Measurements from ENCODE around the gene ARHGEF19.
"Not testable (repeated sequence)": the region's sequence is repeated elsewhere in the genome, so short reads cannot be mapped to it uniquely, and the experiment has no call there.

ARHGEF19 gene

DNA sequence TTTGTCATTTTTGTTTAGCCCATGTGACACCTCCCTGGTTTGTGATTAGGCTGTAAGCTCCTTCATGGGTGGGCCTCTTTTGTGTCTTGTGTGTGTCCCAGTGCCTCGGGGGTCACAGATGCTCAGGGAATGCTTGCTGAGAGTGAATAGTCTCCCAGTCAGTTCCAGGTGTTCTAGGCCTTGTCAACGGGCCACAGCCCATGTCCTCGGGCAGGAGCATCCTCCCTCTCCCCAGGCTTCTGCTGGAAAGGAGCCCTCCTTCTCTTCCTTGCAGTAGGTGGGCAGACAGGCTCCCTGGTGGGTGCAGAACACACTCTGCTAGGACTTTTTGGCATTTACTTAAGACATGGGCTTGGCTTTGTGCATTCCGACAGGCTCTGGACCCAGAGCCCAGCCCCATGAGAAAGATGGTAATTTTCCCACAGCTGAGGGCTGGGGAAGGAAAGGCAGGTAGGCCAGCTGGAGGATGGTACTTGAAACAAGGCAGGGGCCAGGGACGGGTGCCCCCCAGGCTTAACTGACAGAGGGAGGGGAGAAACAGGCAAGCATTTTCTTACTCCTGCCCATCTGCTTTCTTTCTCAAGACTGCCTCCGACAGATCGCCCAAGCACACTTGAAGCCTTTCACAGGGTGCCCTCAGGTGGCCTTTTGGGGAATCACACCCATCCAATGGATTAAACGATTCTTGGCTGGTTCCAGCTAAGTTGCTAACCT, 31.6 kb upstream of the ARHGEF19 start:
- DNase-seq: peak; percentile 77

- DNase-seq: no peak
These were observed 30.8 kb upstream of the ARHGEF19 start for GRCh38 chr1:16243215-16243610.

- no peak for DNase-seq
These were observed 30.2 kb upstream of the ARHGEF19 start for GRCh38 chr1:16242556-16243214.

DNA sequence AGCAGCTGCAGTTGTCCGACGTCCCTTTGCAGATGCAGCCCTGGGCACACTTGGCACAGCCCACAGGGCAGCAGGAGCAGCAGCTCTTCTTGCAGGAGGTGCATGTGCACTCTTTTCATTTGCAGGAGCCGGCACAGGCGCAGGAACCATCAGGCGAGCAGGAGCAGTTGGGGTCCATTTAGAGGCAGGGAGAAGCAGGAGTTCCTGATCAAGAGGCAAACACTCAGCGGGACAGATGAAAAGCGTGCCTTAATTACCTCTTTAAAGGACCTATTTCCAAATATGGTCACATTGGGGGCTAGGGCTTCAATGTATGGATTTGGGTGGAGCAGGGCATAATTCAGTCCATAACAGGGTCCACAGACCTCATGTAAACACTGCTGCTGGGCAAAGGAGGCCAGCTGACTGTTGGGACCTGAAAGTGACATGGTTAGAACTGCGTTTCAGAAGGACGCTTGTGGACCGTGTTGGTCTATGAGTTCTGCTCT, 28.8 kb upstream of the ARHGEF19 start:
- DNase-seq: no peak

GRCh38 chr1:16239972-16240491, 27.6 kb upstream of the ARHGEF19 start:
- DNase-seq: no peak

- no peak for DNase-seq
These were observed 24.9 kb upstream of the ARHGEF19 start for GRCh38 chr1:16237343-16237830.

GRCh38 chr1:16236511-16237342, 24.3 kb upstream of the ARHGEF19 start, which contains the start of gene CPLANE2:
TSS of gene CPLANE2 (minus strand) at chr1:16237183. CDS start at chr1:16236742, 441 bp downstream.
- peak; percentile 83 to 91 for DNase-seq

- peak; percentile 17 to 25 for DNase-seq
These were observed 23.6 kb upstream of the ARHGEF19 start for GRCh38 chr1:16235944-16236510.

GRCh38 chr1:16235347-16235746, 22.9 kb upstream of the ARHGEF19 start:
- no peak for DNase-seq

- no peak for DNase-seq
These were observed 21.0 kb upstream of the ARHGEF19 start for GRCh38 chr1:16233431-16233830.

DNA sequence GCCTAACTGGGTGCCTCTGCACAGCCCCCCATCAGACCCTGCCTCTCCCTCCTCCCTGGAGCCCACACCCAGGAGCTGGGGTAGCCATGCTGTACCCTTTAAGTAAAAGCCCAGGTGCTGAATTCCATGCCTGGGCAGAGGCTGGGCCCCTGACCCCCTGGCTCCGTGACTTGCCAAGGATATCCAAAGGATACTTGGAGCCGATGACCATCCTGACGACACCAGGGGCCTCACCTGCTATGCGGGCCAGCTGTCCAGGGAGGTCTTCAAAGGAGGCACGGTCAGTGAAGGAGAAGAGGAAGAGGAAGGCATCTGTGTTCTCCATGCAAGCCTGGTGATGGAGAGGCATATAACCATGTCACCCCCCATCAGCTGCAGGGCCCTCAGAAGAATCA, 19.9 kb upstream of the ARHGEF19 start:
- DNase-seq: no peak

GRCh38 chr1:16231331-16232315, 19.2 kb upstream of the ARHGEF19 start:
- no peak for DNase-seq

DNA sequence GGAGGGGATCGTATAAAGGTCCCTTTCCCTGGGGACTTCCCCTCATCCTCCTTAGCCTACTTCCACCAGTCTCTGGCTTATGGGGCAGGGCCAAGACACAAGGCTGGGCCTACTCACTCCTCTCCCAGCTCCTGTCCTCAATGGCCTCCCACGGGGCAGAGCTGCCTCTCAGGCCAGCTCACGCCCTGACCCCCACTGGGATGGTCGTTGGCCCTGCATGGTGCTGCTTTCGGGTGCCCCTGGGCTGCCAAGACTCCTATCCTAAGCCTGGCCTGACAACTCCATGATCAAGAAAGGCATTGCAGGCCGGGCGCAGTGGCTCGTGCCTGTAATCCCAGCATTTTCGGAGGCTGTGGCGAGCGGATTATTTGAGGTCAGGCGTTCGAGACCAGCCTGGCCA, 18.3 kb upstream of the ARHGEF19 start:
- no peak for DNase-seq

- no peak for DNase-seq
These were observed 17.7 kb upstream of the ARHGEF19 start for GRCh38 chr1:16229976-16230740.

- no peak for DNase-seq
These were observed 14.2 kb upstream of the ARHGEF19 start for GRCh38 chr1:16226490-16227179.

GRCh38 chr1:16226129-16226489, 13.7 kb upstream of the ARHGEF19 start:
- no peak for DNase-seq

DNA sequence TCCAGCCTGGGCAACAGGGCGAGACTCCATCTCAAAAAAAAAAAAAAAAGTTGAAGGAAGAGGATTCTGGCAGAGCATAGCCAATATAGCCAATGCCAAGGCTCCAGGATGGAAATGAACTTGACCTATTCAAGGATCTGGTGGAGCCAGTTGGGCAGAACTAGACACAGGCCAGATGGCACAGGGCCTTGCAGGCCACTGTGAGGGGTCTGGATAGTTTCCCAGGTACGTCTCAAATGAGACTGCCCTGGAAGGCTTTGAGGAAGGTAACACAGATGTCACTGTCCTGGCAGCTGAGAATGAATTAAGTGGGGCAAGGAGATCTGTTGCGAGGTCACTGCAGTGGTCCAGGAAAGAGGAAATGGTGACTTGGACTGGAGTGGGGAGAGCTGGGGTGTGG, 12.0 kb upstream of the ARHGEF19 start:
- DNase-seq: no peak

GRCh38 chr1:16222716-16223115, 10.3 kb upstream of the ARHGEF19 start:
- not testable (repeated sequence) for DNase-seq

DNA sequence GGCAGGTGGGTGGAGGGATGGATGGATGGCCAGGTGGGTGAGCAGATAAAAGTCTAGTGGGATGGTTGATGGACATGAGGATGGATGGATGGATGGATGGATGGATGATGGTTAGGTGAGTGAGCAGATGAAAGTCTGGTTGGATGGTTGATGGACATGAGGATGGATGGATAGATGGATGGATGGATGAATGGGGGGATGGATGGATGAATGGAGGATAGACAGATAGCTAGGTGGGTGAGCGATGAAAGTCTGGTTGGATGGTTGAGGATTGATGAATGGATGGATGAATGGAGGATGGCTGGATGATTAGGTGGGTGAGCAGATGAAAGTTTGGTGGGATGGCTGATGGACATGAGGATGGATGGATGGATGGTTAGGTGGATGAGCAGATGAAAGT, 9.0 kb upstream of the ARHGEF19 start:
- DNase-seq: no peak

All from inflammatory macrophage (primary cell).